GM04503 (cell line): Measurements from ENCODE around the gene IER3.
A peak's percentile ranks its signal among the peaks of the same experiment; 100 is the strongest.
"Not testable (repeated sequence)": the region's sequence is repeated elsewhere in the genome, so short reads cannot be mapped to it uniquely, and the experiment has no call there.

Experiments used
- DNase-seq: peaks from one replicate; pipeline ENCODE4 v3.0.0-alpha.2; 2012; ENCODE audit warnings: low read depth

IER3 gene

GRCh38 chr6:30723843-30724741 lies 20.3 kb downstream of the IER3 start:
- DNase-seq, result not testable (repeated sequence)

GRCh38 chr6:30723159-30723842 lies 21.0 kb downstream of the IER3 start:
- not testable (repeated sequence) for DNase-seq

GRCh38 chr6:30722280-30723112 lies 21.9 kb downstream of the IER3 start:
- DNase-seq, result no peak

- DNase-seq, result not testable (repeated sequence)
These were observed 22.4 kb downstream of the IER3 start for GRCh38 chr6:30722025-30722279.

- DNase-seq, result no peak
These were observed 22.9 kb downstream of the IER3 start for GRCh38 chr6:30721198-30722024.

- DNase-seq, result no peak
These were observed 23.6 kb downstream of the IER3 start for GRCh38 chr6:30720738-30721197.

GRCh38 chr6:30719791-30720737 lies 24.3 kb downstream of the IER3 start, which contains the start of gene TUBB:
Gene TUBB, plus strand, starts transcription at chr6:30720352. Its CDS starts 155 bp downstream, at chr6:30720507.
- peak; percentile 86 for DNase-seq

- no peak for DNase-seq
These were observed 25.0 kb downstream of the IER3 start for GRCh38 chr6:30719356-30719755.

GRCh38 chr6:30717845-30718720 lies 26.3 kb downstream of the IER3 start:
- not testable (repeated sequence) for DNase-seq

- DNase-seq, result peak; percentile 99
These were observed 27.1 kb downstream of the IER3 start, which contains the start of gene MDC1 for GRCh38 chr6:30717129-30717844. Gene MDC1, minus strand, starts transcription at chr6:30717281. Its CDS starts 2,106 bp downstream, at chr6:30715175.

GRCh38 chr6:30716879-30717128 lies 27.5 kb downstream of the IER3 start:
- no peak for DNase-seq

- DNase-seq, result no peak
These were observed 30.1 kb downstream of the IER3 start for GRCh38 chr6:30714263-30714662.

GRCh38 chr6:30712441-30712945 lies 31.9 kb downstream of the IER3 start:
- DNase-seq, result no peak

GRCh38 chr6:30711758-30712380 lies 32.5 kb downstream of the IER3 start:
- DNase-seq, result no peak

- DNase-seq, result no peak
These were observed 35.1 kb downstream of the IER3 start for GRCh38 chr6:30709101-30709868.

- DNase-seq, result no peak
These were observed 37.0 kb downstream of the IER3 start for GRCh38 chr6:30707281-30707850.

GRCh38 chr6:30705620-30706019 lies 38.7 kb downstream of the IER3 start:
- DNase-seq, result no peak
